Right cardiac atrium (tissue), 5 donors: ENCODE measurements around the gene ZBTB47. TPM values are rescaled to one million over a fixed set of nuclear protein-coding genes. Genes with fewer than 3 reads are reported as not detected.

Experiments
- ATAC-seq, 2 donors: fragments of 200-7000 bp; cut with Tn5 transposase; one replicate each; pipeline versions ENCODE4 v1.8.0 to v1.9.1; 2020; ENCODE audit warnings: moderate library complexity in 2 of 2, mild to moderate bottlenecking in 1 of 2
- DNase-seq, 3 donors: peaks; one replicate each; pipeline ENCODE4 v3.0.0-alpha.2; 2020
- H3K27ac ChIP-seq: one replicate; pipeline ENCODE4 v1.5.1; 2013; ENCODE audit warnings: mild to moderate bottlenecking, low read length, control low read depth, moderate library complexity
- H3K27me3 ChIP-seq: one replicate; pipeline ENCODE4 v1.6.1; 2013; ENCODE audit not compliant: control insufficient read depth, insufficient read depth
- H3K4me1 ChIP-seq: one replicate; pipeline ENCODE4 v1.6.1; 2013; ENCODE audit warnings: low read length; ENCODE audit not compliant: control insufficient read depth, insufficient read depth
- H3K4me3 ChIP-seq: one replicate; pipeline ENCODE4 v1.5.1; 2013; ENCODE audit warnings: low read length, control low read depth
- H3K9me3 ChIP-seq: one replicate; pipeline ENCODE4 v1.6.1; 2013; ENCODE audit warnings: low read length; ENCODE audit not compliant: control insufficient read depth
- WGBS: extraction: QIAGEN DNeasy Blood & Tissue Kit; methylation state at CpG from one replicate; pipeline ENCODE4 v1.1.7; 2013; 5-methylcytosine and 5-hydroxymethylcytosine counted together
- intact Hi-C, 4 donors: fragments of 100-400 bp; cut with DNase I; formaldehyde crosslinking; loops; one replicate each; pipeline versions ENCODE4 v1.11.0 to v1.14.0; 2022 to 2023
- long read RNA-seq, 4 donors: library from polyadenylated mRNA; unstranded; transcript quantifications; one replicate each; pipeline ENCODE4 v2.0.0, GENCODE V29; 2020 to 2021
- polyA plus RNA-seq: library from polyadenylated mRNA; stranded (reverse); fragments of 200-250 nt; gene quantifications from one replicate; pipeline ENCODE4 v1.2.3, GENCODE V29; 2013
- total RNA-seq, 4 donors: library from RNA; stranded (reverse); fragmentation: NEBNext Ultra II Directional; extraction: Animal tissue kit (Norgen Biotek cat#: 25700); gene quantifications; one replicate each; pipeline ENCODE4 v1.2.1, GENCODE V29; 2021
- donor health status: healthy with polysubstance abuse.
- donor health status: DM: no; HTN: yes; CAD: no.
- donor health status: DM: no; HTN: no; CAD: no.
- donor health status: DM: no; HTN: yes; CAD: no; lungs with severe emphysema.
- donor health status: DM: yes; HTN: yes; CAD: no.

Gene ZBTB47
- 100 to 1,000 TPM; 100 to 141 (median 118) TPM for total RNA-seq
- 99.5 TPM for polyA plus RNA-seq
- long read RNA-seq, donor 1, partial matches to known transcripts = 86 of 206 reads
- long read RNA-seq, donor 1, other reads (novel, unspliced or antisense) = 120 of 206 reads
- long read RNA-seq, donor 2, partial matches to known transcripts = 57 of 103 reads
- long read RNA-seq, donor 2, other reads (novel, unspliced or antisense) = 46 of 103 reads
- long read RNA-seq, donor 3, partial matches to known transcripts = 261 of 263 reads
- long read RNA-seq, donor 3, other reads (novel, unspliced or antisense) = 2 of 263 reads
- long read RNA-seq, donor 4, partial matches to known transcripts = 134 of 151 reads
- long read RNA-seq, donor 4, other reads (novel, unspliced or antisense) = 17 of 151 reads

- H3K27ac ChIP-seq = peak within 1 kb of the TSS; percentile 94
- WGBS = 2% methylated on average over 31 of the region's 31 CpGs
- no peaks in the 10 kb centered on the region for H3K27me3 ChIP-seq
- ATAC-seq (peak; percentile 19 to 32), DNase-seq (peak; percentile 79 to 90 (median 90))
- H3K4me1 ChIP-seq = peaks cover 18% of the 10 kb centered on the region
- peak within 1 kb of the TSS; percentile 82 for H3K4me3 ChIP-seq
- no peaks in the 10 kb centered on the region for H3K9me3 ChIP-seq
- intact Hi-C loops = loop anchor here in 3 of 4 donors (2.0 to 10.0 kb wide), 3 partner anchors 49 to 91 kb away; partner anchors contain the start of gene NKTR (in 2 of the 3)
Observed at GRCh38 chr3:42653560-42654330, at the start of gene ZBTB47. ZBTB47 (plus strand) TSS chr3:42653697; CDS start chr3:42658356, 4,659 bp downstream.

GRCh38 chr3:42605546-42606173, 47.8 kb upstream of the ZBTB47 start:
- 51% methylated on average over 5 of the region's 5 CpGs for WGBS
- Histone ChIP-seq H3K27me3 (no peaks in the 10 kb centered on the region), H3K4me1 (peaks cover 7% of the 10 kb centered on the region), H3K4me3 (no peak overlapping the region), H3K27ac (peak overlapping the region; percentile 20), H3K9me3 (no peaks in the 10 kb centered on the region)
- ATAC-seq = peak; percentile 27 to 51
- intact Hi-C loops = loop anchor here in 3 of 4 donors (10.0 kb wide), 2 partner anchors 49 to 139 kb away; partner anchors contain the start of gene ZBTB47 (in 2 of the 3)
- no peak for DNase-seq

GRCh38 chr3:42608581-42608980, 44.9 kb upstream of the ZBTB47 start:
- Histone ChIP-seq H3K27ac (peak overlapping the region; percentile 37), H3K9me3 (no peaks in the 10 kb centered on the region), H3K4me3 (no peak overlapping the region), H3K27me3 (no peaks in the 10 kb centered on the region), H3K4me1 (peaks cover 10% of the 10 kb centered on the region)
- ATAC-seq (no peak), DNase-seq (peak in 1 of 3 donors; percentile 40)
- intact Hi-C loops = loop anchor here in 3 of 4 donors (10.0 kb wide), 2 partner anchors 46 to 136 kb away; partner anchors contain the start of gene ZBTB47 (in 2 of the 3)
- 30% methylated on average over 5 of the region's 5 CpGs for WGBS

GRCh38 chr3:42610976-42611375, 42.5 kb upstream of the ZBTB47 start:
- Histone ChIP-seq H3K27ac (peak overlapping the region; percentile 48), H3K4me1 (peaks cover 10% of the 10 kb centered on the region), H3K4me3 (no peak overlapping the region), H3K9me3 (no peaks in the 10 kb centered on the region), H3K27me3 (no peaks in the 10 kb centered on the region)
- intact Hi-C loops = no loop called here
- WGBS = 70% methylated on average over 1 of the region's 1 CpG
- ATAC-seq (no peak), DNase-seq (no peak)

- Histone ChIP-seq H3K9me3 (no peaks in the 10 kb centered on the region), H3K27ac (no peak overlapping the region), H3K4me1 (peaks cover 14% of the 10 kb centered on the region), H3K4me3 (no peak overlapping the region), H3K27me3 (no peaks in the 10 kb centered on the region)
- peak in 1 of 2 donors; percentile 18 for ATAC-seq
- intact Hi-C loops = no loop called here
- no peak for DNase-seq
- 68% methylated on average over 1 of the region's 1 CpG for WGBS
Observed at GRCh38 chr3:42612217-42612616, 41.3 kb upstream of the ZBTB47 start.

GRCh38 chr3:42612928-42613327, 40.6 kb upstream of the ZBTB47 start:
- Histone ChIP-seq H3K27me3 (no peaks in the 10 kb centered on the region), H3K4me1 (peaks cover 14% of the 10 kb centered on the region), H3K27ac (no peak overlapping the region), H3K4me3 (no peak overlapping the region), H3K9me3 (no peaks in the 10 kb centered on the region)
- DNase-seq (no peak), ATAC-seq (peak in 1 of 2 donors; percentile 11)
- 80% methylated on average over 3 of the region's 3 CpGs for WGBS
- intact Hi-C loops = no loop called here

- Histone ChIP-seq H3K27me3 (no peaks in the 10 kb centered on the region), H3K4me1 (peaks cover 11% of the 10 kb centered on the region), H3K4me3 (no peak overlapping the region), H3K27ac (no peak overlapping the region), H3K9me3 (no peaks in the 10 kb centered on the region)
- DNase-seq (no peak), ATAC-seq (peak in 1 of 2 donors; percentile 22)
- WGBS = 82% methylated on average over 2 of the region's 2 CpGs
- intact Hi-C loops = no loop called here
Observed at GRCh38 chr3:42613462-42613861, 40.0 kb upstream of the ZBTB47 start.

GRCh38 chr3:42631620-42632019, 21.9 kb upstream of the ZBTB47 start:
- no peaks in the 10 kb centered on the region for H3K27me3 ChIP-seq
- ATAC-seq = no peak
- intact Hi-C loops = no loop called here
- H3K4me3 ChIP-seq = no peak overlapping the region
- H3K27ac ChIP-seq = no peak overlapping the region
- no peak for DNase-seq
- H3K4me1 ChIP-seq = no peaks in the 10 kb centered on the region
- no peaks in the 10 kb centered on the region for H3K9me3 ChIP-seq
- WGBS = 90% methylated on average over 2 of the region's 2 CpGs

GRCh38 chr3:42632146-42632545, 21.4 kb upstream of the ZBTB47 start:
- H3K4me3 ChIP-seq = no peak overlapping the region
- DNase-seq = no peak
- no peak for ATAC-seq
- no peaks in the 10 kb centered on the region for H3K9me3 ChIP-seq
- no peaks in the 10 kb centered on the region for H3K4me1 ChIP-seq
- H3K27ac ChIP-seq = no peak overlapping the region
- no peaks in the 10 kb centered on the region for H3K27me3 ChIP-seq
- intact Hi-C loops = no loop called here
- WGBS = 88% methylated on average over 1 of the region's 1 CpG

GRCh38 chr3:42633544-42633943, 20.0 kb upstream of the ZBTB47 start:
- Histone ChIP-seq H3K27me3 (no peaks in the 10 kb centered on the region), H3K4me3 (no peak overlapping the region), H3K4me1 (no peaks in the 10 kb centered on the region), H3K9me3 (no peaks in the 10 kb centered on the region), H3K27ac (no peak overlapping the region)
- no peak for ATAC-seq
- intact Hi-C loops = no loop called here
- no peak for DNase-seq
- 83% methylated on average over 6 of the region's 6 CpGs for WGBS
